ENCODE measurements around the gene HS3ST3A1.

DNA sequence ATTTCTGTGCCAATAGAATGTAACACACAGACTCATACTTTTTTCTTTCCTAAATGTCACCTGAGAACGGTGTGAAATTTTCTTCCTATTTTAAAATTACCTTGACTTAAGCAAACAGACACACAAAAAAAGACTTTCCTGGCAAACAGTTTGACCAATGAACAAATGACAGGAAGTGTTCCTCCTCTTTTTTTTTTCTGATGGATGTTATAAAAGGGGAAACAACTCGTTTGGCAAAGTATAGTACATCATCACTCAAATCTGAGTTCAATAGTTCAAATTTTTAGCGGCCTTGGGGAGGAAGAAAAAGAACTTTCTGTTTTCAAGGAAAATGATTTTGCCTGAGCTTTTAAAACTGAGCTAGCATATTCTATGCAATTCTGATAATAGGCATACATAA lies 19.8 kb downstream of the HS3ST3A1 start:
- TF ChIP-seq POLR2A (IDR thresholded peaks at IDR 0.05), result no peak
- TF ChIP-seq CTCF (IDR thresholded peaks at IDR 0.05), result no peak
